C1 segment of cervical spinal cord (tissue), 14 donors: ENCODE results near the gene RNF123.

Experiments used
- DNase-seq, 14 donors: peaks; one replicate each; lab custom pipeline; 2025; lab: John Stamatoyannopoulos, UW

RNF123 gene

GRCh38 chr3:49750056-49750455 lies 60.7 kb downstream of the RNF123 start:
- no peak for DNase-seq

- no peak for DNase-seq
Measured at GRCh38 chr3:49751501-49751900, 62.1 kb downstream of the RNF123 start.

GRCh38 chr3:49754536-49754935 lies 65.2 kb downstream of the RNF123 start:
- no peak for DNase-seq

GRCh38 chr3:49756036-49756435 lies 66.7 kb downstream of the RNF123 start:
- peak in 1 of 14 donors; percentile 54 for DNase-seq

GRCh38 chr3:49757197-49757596 lies 67.8 kb downstream of the RNF123 start:
- no peak for DNase-seq

GRCh38 chr3:49759226-49759625 lies 69.9 kb downstream of the RNF123 start:
- no peak for DNase-seq

GRCh38 chr3:49761661-49762060 lies 72.3 kb downstream of the RNF123 start:
- no peak for DNase-seq

GRCh38 chr3:49763981-49764380 lies 74.6 kb downstream of the RNF123 start:
- DNase-seq: no peak

- no peak for DNase-seq
Measured at GRCh38 chr3:49769286-49769915, 80.0 kb downstream of the RNF123 start.

- no peak for DNase-seq
Measured at GRCh38 chr3:49769926-49770325, 80.6 kb downstream of the RNF123 start.
